Right lung (tissue), 5 donors: ENCODE data around the gene ELP1. TPM values are rescaled to one million over a fixed set of nuclear protein-coding genes. Genes with fewer than 3 reads are reported as not detected.
"Not testable (repeated sequence)": the region's sequence is repeated elsewhere in the genome, so short reads cannot be mapped to it uniquely, and the experiment has no call there.

ENCODE experiments used
- DNase-seq, 2 donors: peaks; one replicate each; pipeline ENCODE4 v3.0.0-alpha.2; 2013
- polyA plus RNA-seq, 5 donors: library from polyadenylated mRNA; unstranded; fragments of 120-200 nt; gene quantifications; one replicate each; pipeline versions ENCODE4 v1.2.1 to v1.2.3, GENCODE V29; 2013; ENCODE audit warnings: inconsistent platforms in 1 of 5, low replicate concordance in 1 of 5; ENCODE audit not compliant: insufficient read length in 5 of 5, insufficient read depth in 1 of 5

ELP1 gene
- polyA plus RNA-seq, 5 donors = 40.0 to 49.3 (median 44.6) TPM

DNA sequence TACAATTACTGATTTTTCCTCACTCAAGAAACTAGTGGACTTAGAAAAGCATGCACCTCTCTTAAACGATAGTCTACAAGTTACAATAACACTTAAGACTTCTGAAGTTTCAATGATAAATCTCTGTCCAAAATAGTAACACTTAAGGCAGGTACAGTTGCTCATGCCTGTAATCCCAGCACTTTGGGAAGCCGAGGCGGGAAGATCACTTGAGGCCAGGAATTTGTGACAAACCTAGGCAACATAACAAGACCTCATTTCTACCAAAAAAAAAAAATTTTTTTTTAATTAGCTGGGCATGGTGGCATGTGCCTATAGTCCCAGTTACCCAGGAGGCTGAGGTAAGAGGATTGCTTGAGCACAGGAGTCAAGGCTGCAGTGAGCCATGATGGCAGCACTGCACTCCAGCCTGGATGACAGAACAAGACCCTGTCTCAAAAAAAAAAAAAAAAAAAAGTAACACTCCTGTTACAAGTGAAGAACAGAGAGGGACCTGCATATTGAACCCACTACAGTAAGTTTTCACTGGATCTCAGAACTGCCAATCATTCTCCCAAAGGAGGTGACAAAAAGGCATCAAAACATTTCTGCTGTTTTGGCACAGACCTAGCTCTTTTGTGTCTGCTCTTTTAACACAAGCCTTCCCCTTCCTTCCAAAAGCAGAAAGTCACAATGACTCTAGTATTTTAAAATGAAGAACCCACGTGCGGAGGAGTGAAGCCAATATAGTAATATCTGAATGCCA is 3.8 kb upstream of the ELP1 start:
- no peak for DNase-seq

DNA sequence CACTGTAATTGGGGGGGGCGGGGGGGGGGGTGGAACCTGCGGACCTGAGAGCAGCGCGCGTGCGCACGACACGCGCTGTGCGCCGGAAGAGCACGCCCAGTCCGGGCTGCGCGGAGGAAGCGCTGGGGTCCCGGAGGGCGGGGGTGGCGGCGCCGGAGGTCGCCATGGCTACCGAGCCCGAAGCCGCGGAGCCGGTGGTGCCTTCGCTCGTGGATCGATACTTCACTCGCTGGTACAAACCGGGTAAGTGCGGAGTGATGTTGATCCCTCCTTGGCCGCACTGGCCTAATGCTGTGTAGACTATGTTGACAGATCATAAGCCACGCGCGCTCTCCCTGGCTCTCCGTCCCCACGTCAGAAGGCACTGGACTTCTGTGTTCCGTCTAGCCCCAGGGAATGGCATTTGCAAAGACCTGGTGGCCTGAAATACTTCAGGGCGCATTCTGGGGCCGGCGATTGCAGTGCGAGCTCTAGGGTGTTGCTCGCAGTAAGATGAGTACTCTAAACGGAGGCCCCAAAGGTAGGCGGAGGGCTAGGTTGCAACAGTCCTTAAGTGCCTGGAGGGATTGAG is 484 bp upstream of the ELP1 start, which contains the start of gene ABITRAM:
TSS of gene ABITRAM (plus strand) at position 78 of the 571 bp plus-strand sequence. CDS start at position 165, 87 bp downstream.
- peak in 1 of 2 donors; percentile 89 for DNase-seq

DNA sequence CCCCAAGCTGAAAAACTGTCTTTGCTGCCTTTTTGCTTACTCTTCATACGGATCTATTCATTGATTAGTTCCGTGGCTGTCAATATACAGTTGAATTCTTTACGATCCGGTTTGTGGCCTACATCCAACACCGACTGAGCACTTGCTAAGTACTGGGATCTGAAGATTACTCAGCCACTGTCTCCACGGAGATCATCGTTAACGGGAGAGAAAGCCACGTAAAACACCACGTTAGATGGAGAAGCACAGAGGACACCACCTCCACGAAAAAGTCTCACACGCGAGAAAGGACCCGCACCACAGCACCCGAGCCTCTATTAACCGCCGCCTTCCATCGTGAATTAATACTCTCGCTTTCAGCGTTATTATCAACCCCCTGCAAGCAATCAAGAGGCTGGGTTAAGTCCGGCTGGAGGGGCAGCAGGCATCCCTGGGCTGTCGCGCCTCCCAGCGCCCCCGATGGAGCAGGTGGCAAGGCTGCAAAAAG is 650 bp downstream of the ELP1 start:
- no peak for DNase-seq

DNA sequence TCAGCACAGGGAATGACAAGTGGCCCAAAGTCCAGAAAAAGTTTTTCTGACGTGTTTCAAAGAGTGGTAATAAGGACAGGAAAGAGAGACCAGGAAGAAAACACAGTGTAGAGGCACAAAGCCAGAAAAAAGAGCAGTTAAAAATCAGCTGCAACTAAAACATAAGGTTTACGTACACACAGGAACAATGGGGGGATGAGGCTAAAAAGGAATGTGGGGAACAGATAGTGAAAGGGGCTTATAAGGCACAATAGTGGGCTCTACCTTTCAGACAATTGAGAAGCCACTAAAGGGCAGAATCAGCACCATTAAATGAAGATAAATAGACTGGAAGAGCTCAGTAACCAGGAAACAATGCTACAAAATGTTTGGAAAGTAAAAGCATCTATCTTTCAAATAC is 5.5 kb downstream of the ELP1 start:
- DNase-seq = no peak

DNA sequence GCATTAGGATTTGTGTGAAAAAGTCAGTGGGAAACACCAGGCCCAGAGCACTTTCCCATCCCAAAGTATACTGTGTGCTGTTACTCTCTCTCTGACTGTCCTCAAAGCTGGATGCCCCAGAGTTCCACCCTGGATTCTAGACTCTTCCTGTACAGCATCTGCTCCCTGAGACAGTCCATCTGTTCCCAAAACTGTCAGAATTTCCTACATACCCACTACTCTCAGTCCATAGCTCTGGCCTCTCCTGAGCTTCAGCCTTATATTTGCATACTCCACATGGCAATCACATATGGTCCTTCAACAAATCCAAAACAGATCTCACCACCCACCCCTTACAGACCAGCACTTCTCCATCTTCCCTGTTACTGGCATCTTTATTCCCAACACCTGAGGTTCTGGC is 9.5 kb downstream of the ELP1 start:
- no peak for DNase-seq

DNA sequence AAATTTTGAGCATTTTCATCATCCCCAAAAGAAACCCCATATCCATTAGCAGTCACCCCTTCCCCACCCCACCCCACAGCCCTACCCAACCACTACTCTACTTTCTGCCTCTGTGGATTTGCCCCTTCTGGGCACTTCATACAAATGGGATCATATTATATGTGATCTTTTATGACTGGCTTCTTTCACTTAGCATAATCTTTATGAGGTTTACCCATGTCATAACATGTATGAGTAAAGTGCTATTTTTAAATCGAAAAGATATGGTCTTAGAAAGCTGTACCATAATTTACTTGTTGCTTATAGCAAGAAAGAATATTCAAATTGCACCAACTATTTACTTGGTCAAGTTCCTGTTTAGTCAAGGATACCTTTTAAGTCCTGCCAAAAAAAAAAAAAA is 12.7 kb downstream of the ELP1 start:
- DNase-seq = no peak

DNA sequence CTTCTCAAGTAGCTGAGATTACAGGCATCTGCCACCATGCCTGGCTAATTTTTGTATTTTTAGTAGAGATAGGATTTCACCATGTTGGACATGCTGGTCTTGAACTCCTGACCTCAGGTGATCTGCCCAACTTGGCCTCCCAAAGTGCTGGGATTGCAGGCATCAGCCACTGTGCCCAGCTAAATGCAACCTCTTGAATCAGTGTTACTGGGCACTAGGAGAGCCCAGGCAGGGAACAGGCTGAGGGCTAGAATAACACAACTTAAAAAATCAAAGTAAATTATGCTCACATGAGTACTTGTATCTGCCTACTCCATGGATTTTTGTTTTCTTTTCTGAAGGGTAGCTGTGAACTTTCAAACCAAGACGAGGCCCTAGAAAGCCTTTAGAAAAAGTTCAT is 13.5 kb downstream of the ELP1 start:
- DNase-seq = not testable (repeated sequence)

DNA sequence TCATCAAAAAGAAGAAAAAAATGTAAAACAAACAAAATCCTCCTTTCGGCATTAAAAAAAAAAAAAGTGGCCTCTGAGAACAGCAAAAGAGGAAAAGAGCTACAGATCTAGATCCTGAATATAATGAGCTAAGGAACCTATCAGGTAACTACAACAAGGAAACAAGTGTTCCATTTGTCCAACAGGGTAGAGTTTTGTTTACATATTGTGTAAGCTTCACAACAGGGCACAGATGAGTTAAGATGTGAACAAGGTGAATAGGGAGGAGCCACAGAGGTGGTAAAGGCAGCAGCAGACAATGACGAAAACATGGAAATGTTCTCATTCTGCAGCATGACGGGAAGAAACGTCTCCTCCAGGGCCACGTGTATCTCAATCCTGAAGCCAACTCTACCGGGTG is 14.4 kb downstream of the ELP1 start:
- DNase-seq = no peak

DNA sequence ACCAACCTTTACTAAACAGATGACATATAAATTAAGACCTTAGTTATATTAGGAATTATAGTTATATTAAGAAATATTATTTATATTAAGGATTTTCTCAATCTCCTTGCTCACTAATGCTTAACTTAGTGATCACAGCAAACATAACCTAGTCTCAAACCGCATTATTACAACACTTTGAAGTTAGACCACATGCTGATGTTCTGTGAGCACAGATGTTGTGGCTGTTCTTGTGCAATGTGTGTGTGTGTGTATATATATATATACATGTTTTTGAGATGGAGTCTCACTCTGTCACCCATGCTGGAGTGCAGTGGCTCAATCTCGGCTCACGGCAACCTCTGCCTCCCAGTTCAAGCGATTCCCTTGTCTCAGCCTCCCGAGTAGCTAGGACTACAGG is 20.5 kb downstream of the ELP1 start:
- no peak for DNase-seq

DNA sequence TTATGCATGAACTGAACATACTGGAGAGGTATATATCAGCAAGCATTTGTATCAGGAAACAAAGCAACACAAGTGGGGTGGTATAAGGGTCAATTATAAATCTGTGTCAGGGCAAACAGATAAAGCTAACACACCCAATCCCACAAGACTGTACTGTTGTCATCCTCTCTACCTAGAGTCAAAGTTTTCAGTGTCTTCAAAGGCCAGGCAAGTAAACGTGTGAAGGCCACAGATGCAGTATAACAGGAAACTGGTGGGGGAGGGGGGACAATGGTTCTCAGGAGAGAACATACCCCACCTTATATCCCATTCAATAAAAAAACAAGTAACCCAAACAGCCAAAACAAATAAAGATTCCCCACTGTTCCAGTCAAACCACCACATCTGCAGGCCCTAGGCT is 22.1 kb downstream of the ELP1 start:
- DNase-seq = no peak

DNA sequence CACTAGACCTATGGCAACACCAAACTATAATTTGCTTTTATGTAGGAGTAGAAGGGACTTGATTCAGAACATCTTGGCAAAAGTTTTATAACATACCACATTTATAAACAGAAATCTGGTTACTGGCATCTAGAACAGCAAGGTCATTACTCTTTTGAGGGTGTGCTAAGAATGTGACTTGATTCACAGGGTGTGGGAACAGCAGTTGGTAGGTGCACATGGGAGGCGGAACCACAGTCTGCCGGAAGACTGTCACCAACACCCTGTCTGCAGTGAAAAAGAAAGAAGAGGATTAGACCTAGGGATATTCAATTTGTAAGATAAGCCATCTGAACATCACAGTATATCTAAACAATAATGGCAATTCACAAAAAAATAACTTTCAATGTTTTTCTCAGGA is 23.0 kb downstream of the ELP1 start:
- no peak for DNase-seq

DNA sequence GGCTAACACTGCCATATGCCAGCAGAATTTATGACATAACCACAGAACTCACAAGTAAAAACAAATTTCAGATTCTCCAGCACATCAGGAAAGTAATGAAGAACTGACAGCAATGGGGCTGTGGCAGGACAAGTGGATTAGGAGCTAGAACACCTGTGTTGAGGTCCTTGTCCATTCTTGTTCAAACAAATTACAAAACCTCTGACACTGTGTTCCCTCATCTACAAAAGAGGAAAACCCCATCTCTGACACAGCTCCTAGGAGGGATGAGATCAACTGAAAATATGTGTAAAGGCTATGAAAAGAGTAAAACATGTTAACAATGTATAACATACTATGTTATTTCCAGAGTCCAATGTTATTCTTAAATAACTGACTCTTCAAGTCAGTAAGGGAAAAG is 23.5 kb downstream of the ELP1 start:
- DNase-seq = no peak

DNA sequence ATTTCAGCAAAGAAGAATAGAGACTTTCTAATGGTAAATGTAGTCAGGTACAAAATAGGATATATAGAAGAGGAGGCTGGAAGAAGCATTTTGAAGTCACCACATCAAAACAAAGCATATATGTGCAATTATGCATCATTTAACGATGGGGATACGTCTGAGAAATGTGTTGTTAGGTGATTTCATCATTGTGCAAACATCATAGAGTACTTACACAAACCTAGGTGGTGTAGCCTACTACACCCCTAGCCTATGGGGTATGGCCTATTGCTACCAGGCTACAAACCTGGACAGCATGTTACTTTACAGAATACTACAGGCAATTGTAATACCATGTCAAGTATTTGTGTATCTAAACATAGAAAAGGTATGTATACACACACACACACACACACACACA is 28.4 kb downstream of the ELP1 start:
- no peak for DNase-seq

DNA sequence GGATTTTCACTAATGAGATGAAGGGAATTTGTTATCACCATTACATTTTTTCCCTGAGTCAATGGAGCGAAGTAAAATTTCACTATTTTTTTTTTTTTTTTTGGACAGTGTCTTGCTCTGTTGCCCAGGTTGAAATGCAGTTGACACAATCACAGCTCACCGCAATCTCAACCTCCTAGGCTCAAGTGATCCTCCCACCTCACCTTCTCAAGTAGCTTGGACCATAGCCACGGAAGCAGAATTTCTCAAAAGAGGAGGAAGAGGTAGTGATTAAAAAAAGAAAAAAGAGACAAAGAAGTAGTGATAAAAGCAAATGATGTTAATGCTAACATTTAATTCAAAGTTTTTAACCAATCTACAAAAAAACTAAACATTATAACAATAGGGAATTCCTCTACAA is 29.8 kb downstream of the ELP1 start:
- no peak for DNase-seq

DNA sequence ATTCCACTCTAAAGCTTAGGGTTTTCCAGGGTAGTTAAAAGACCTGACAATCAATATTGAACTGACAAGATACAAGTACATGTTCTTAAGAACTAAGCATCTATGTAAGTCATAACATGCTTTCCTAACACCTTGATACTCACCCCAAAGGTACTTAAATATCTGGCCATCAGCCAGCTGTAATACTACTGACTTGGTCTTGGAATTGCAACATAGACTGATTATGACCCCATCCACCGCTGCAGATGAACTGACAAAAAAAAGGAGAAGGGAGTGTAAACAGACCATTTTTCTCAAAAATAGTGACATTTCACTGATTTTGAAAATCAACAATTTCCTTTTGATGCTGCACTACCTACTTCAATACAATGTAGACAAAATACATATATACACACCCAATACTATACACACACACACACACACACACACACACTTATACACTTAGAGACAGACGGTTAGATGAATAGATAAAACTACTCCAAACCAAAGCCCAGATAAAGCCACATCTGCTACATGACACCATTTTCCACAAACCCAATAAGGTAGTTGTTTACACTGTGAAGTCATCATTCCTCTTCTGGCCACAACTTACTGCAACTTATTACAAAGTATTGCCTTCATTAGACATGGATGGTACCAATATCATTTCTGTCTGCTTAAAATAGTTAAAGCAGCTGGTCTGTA is 30.4 kb downstream of the ELP1 start:
- no peak for DNase-seq

DNA sequence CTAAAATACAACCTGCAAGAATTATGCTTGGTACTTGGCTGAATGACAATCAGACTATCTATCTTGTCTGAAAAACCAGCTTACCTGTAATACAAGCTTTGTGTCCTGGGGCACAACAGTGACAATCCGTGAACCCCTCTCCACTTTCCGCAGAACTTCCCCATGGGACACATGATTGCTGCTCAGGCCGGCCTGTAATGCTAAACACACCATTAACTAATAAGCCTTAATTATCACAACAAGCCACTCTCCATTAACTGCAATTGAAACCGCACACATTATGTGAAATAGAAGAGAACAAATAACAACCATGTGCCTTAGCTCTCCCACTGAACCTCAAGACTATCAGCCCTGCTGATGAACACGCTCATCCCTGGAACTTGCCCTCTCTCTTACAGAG is 33.7 kb downstream of the ELP1 start:
- DNase-seq = no peak

DNA sequence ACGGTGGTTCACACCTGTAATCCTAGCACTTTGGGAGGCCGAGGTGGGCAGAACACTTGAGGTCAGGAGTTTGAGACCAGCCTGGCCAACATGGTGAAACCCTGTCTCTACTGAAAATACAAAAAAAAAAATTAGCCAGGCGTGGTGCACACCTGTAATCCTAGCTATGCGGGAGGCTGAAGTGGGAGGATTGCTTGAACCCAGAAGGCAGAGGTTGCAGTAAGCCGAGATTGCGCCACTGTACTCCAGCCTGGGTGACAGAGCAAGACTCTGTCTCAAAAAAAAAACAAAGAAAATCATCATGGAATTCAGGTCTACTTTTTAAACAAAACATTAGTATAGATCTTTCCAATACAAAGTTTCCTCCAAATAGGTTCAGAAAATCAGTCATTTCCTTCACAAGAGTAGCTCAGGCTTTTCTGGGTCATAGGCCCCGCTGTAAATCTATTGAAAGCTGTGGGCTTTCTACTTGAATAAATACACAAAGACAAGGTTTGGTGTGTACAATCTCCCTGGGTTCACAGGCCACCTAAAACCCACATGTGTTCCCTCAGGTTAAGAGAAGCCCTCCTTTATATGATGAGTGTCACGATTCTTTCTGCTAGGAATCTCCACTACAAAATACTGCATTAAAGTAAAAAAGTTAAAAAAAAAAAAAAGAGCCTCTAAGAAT is 34.8 kb downstream of the ELP1 start:
- DNase-seq = not testable (repeated sequence)

DNA sequence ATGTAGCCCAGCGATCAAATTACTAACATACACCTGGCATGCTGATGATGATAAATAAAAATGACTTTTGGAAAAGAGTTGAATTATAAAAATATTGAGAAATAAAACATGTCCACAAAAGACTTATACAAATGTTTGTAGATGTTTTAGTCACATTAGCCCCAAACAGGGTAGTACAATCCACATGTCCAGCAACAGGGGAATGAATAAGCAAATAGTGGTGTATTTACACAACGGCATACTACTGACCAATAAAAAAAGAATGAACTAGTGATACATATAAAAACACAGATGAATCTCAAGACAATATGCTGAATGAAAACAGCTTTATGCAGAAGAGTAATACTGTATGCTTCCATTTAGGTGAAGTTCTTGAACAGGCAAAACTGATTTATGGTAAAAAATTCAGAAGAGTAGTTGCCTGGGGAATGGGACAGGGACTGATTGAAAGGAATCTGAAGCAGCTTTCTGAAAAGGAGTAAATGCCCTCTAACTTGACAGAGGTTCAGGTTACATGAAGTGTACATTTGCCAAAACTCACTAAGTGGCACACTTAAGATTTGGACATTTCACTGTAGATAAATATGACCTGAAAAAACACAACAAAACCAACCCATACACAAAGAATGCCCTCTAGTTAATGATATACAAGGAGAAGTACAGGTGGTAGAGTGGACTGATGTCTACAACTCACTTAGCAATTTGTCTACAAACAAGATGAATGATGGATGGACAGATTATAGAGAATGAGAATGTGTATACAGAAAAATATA is 36.4 kb downstream of the ELP1 start:
- DNase-seq = no peak

DNA sequence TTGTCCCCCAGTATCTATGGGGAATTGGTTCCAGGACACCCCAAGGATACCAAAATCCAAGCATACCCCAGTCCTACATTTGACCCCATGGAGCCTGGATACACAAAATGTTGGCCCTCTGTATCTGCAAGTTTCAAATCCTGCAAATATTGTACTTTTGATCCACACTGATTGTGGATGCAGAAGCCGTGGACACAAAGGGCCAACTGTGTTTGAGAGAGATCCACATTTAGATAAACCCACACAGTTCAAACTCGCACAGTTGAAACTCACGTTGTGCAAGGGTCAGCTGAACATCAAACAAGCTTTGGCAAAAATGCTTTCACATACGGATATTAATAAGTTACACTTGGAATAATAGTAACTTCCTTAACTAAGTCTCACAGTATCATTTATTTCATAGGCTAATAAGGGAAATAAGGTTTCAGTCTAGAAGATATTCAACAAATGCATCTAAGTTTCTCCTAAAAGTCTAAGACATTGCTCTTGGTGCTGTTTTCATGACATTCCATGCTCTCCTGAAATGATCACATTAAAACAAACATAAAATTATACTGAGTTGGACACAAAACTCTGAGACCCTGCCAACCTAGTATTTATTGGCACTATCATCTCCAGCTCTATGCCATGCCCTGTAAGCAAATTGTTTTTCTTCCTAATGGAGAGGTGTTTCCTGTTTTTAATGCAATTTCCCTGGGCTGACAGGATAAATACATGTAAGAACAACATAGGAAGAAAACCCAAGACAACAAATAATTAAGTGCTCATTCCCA is 39.5 kb downstream of the ELP1 start:
- DNase-seq = no peak

DNA sequence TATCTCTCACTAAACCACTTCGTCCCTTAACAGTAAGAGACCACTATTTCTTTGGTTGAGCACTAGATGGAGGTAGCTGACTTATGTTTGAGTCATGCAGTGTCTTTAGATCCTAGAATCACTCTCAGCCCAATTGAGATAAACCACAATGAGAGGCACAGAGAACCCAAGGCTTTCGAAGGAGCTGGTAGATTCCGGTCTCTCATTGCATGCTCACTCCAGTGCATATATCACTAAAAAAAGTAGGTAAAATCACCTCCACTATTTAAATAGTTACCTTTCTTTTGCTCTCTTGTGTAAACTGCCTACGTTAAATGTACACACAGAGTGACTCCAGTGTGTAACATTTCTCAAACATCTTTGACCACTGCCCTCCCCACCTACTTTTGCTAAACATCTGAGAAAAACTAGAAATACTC is 44.3 kb downstream of the ELP1 start:
- no peak for DNase-seq
